Chondrocyte (in vitro differentiated cells): Measurements from ENCODE around the gene PDE11A. TPM values are rescaled to one million over a fixed set of nuclear protein-coding genes. Genes with fewer than 3 reads are reported as not detected.

Experiments used
- DNase-seq: peaks from one replicate; pipeline ENCODE4 v3.0.0; 2021; ENCODE audit warnings: mixed read lengths, low spot score
- H3K27ac Mint-ChIP-seq: one replicate; pipeline ENCODE4 v1.8.0; 2021; ENCODE audit warnings: mild to moderate bottlenecking, moderate library complexity, mixed read lengths; ENCODE audit not compliant: unreplicated experiment
- H3K27me3 Mint-ChIP-seq: 2 replicates; pipeline ENCODE4 v1.8.0; 2021; ENCODE audit warnings: low read depth, mixed read lengths
- H3K36me3 Mint-ChIP-seq: 2 replicates; pipeline ENCODE4 v1.8.0; 2021; ENCODE audit warnings: low read depth, mixed read lengths
- H3K4me1 Mint-ChIP-seq: 2 replicates; pipeline ENCODE4 v1.8.0; 2021; ENCODE audit warnings: low read depth, mild to moderate bottlenecking, mixed read lengths
- H3K4me3 Mint-ChIP-seq: one replicate; pipeline ENCODE4 v1.8.0; 2021; ENCODE audit warnings: mild to moderate bottlenecking, moderate library complexity, mixed read lengths; ENCODE audit not compliant: unreplicated experiment
- H3K9me3 Mint-ChIP-seq: 2 replicates; pipeline ENCODE4 v1.8.0; 2021; ENCODE audit warnings: low read depth, mixed read lengths
- CTCF ChIP-seq: fragments of 200-600 bp; sonication (generic); IDR thresholded peaks from 2 replicates; pipeline ENCODE4 v1.5.0; 2021; ENCODE audit warnings: antibody characterized with exemption, mild to moderate bottlenecking, moderate library complexity
- total RNA-seq: library from RNA; stranded (reverse); gene quantifications from 3 replicates; pipeline ENCODE4 v1.2.1, GENCODE V29; 2021

The PDE11A gene
- total RNA-seq, 1 donor from 2014 or later, result 2.1 TPM

GRCh38 chr2:178009813-178010212 lies 62.8 kb downstream of the PDE11A start:
- Mint-ChIP-seq H3K4me1 (peaks cover 21% of the 10 kb centered on the region), H3K9me3 (peaks cover 4% of the 10 kb centered on the region)
- DNase-seq, result no peak

GRCh38 chr2:178008636-178009289 lies 63.8 kb downstream of the PDE11A start:
- peaks cover 21% of the 10 kb centered on the region for H3K4me1 Mint-ChIP-seq
- no peak overlapping the region for H3K4me3 Mint-ChIP-seq
- peaks cover 9% of the 10 kb centered on the region for H3K27me3 Mint-ChIP-seq
- H3K36me3 Mint-ChIP-seq, result peaks cover 2% of the 10 kb centered on the region
- no peak for TF ChIP-seq CTCF
- H3K27ac Mint-ChIP-seq, result no peak overlapping the region
- DNase-seq, result no peak
- no peaks in the 10 kb centered on the region for H3K9me3 Mint-ChIP-seq

More at GRCh38 chr2:178009813-178010212, 62.8 kb downstream of the PDE11A start:
- H3K4me3 Mint-ChIP-seq, result no peak overlapping the region
- no peak overlapping the region for H3K27ac Mint-ChIP-seq
- peaks cover 5% of the 10 kb centered on the region for H3K27me3 Mint-ChIP-seq
- TF ChIP-seq CTCF, result no peak
- peaks cover 2% of the 10 kb centered on the region for H3K36me3 Mint-ChIP-seq

GRCh38 chr2:178006710-178007109 lies 65.9 kb downstream of the PDE11A start:
- no peak for TF ChIP-seq CTCF
- Mint-ChIP-seq H3K27ac (no peak overlapping the region), H3K9me3 (peaks cover 3% of the 10 kb centered on the region), H3K4me3 (no peak overlapping the region), H3K4me1 (peaks cover 21% of the 10 kb centered on the region), H3K36me3 (no peaks in the 10 kb centered on the region), H3K27me3 (peaks cover 7% of the 10 kb centered on the region)
- no peak for DNase-seq

GRCh38 chr2:178005756-178006155 lies 66.8 kb downstream of the PDE11A start:
- H3K27ac Mint-ChIP-seq, result no peak overlapping the region
- TF ChIP-seq CTCF, result no peak
- H3K4me1 Mint-ChIP-seq, result peaks cover 21% of the 10 kb centered on the region
- peaks cover 3% of the 10 kb centered on the region for H3K9me3 Mint-ChIP-seq
- H3K4me3 Mint-ChIP-seq, result no peak overlapping the region
- H3K36me3 Mint-ChIP-seq, result no peaks in the 10 kb centered on the region
- H3K27me3 Mint-ChIP-seq, result peaks cover 4% of the 10 kb centered on the region
- no peak for DNase-seq

GRCh38 chr2:178002038-178002437 lies 70.5 kb downstream of the PDE11A start:
- no peak overlapping the region for H3K27ac Mint-ChIP-seq
- H3K27me3 Mint-ChIP-seq, result peaks cover 4% of the 10 kb centered on the region
- peaks cover 38% of the 10 kb centered on the region for H3K4me1 Mint-ChIP-seq
- DNase-seq, result no peak
- TF ChIP-seq CTCF, result no peak
- H3K9me3 Mint-ChIP-seq, result peaks cover 6% of the 10 kb centered on the region
- no peak overlapping the region for H3K4me3 Mint-ChIP-seq
- H3K36me3 Mint-ChIP-seq, result no peaks in the 10 kb centered on the region
